ENCODE data around the gene TXNRD2.

- TF ChIP-seq CTCF (IDR thresholded peaks at IDR 0.05; ENCODE audit: low read length) (no peak), EZH2 (optimal IDR thresholded peaks at IDR 0.05; ENCODE audit: low read depth, low read length) (no peak), EZH2phosphoT487 (IDR thresholded peaks at IDR 0.05; ENCODE audit: low read length) (no peak)
Measured at GRCh38 chr22:19910180-19910744, 31.4 kb downstream of the TXNRD2 start.

All from MM.1S (cell line).